NCI-H226 (cell line): Measurements from ENCODE around the gene CACNA2D1.
"Not testable (repeated sequence)": the region's sequence is repeated elsewhere in the genome, so short reads cannot be mapped to it uniquely, and the experiment has no call there.

Experiments
- DNase-seq: peaks from one replicate; pipeline ENCODE4 v3.0.0-alpha.2; 2015

The CACNA2D1 gene

GRCh38 chr7:82158327-82158726 is 285.2 kb downstream of the CACNA2D1 start:
- DNase-seq, result no peak

- DNase-seq, result no peak
These were observed 286.7 kb downstream of the CACNA2D1 start for GRCh38 chr7:82156893-82157292.

GRCh38 chr7:82156168-82156567 is 287.4 kb downstream of the CACNA2D1 start:
- no peak for DNase-seq

- DNase-seq, result no peak
These were observed 288.8 kb downstream of the CACNA2D1 start for GRCh38 chr7:82154728-82155127.

GRCh38 chr7:82153776-82154175 is 289.8 kb downstream of the CACNA2D1 start:
- no peak for DNase-seq

- DNase-seq, result no peak
These were observed 290.7 kb downstream of the CACNA2D1 start for GRCh38 chr7:82152858-82153257.

- no peak for DNase-seq
These were observed 297.1 kb downstream of the CACNA2D1 start for GRCh38 chr7:82146491-82146890.

GRCh38 chr7:82142263-82142864 is 301.2 kb downstream of the CACNA2D1 start:
- no peak for DNase-seq

- no peak for DNase-seq
These were observed 302.1 kb downstream of the CACNA2D1 start for GRCh38 chr7:82141427-82141826.

- not testable (repeated sequence) for DNase-seq
These were observed 303.0 kb downstream of the CACNA2D1 start for GRCh38 chr7:82140608-82141007.

- no peak for DNase-seq
These were observed 312.4 kb downstream of the CACNA2D1 start for GRCh38 chr7:82131215-82131614.

GRCh38 chr7:82129091-82129490 is 314.5 kb downstream of the CACNA2D1 start:
- no peak for DNase-seq

GRCh38 chr7:82128546-82128945 is 315.0 kb downstream of the CACNA2D1 start:
- DNase-seq, result no peak

- DNase-seq, result no peak
These were observed 317.0 kb downstream of the CACNA2D1 start for GRCh38 chr7:82126576-82126975.

GRCh38 chr7:82124445-82124844 is 319.1 kb downstream of the CACNA2D1 start:
- no peak for DNase-seq

- no peak for DNase-seq
These were observed 321.3 kb downstream of the CACNA2D1 start for GRCh38 chr7:82122275-82122674.

- DNase-seq, result no peak
These were observed 329.3 kb downstream of the CACNA2D1 start for GRCh38 chr7:82114237-82114636.

- DNase-seq, result no peak
These were observed 333.3 kb downstream of the CACNA2D1 start for GRCh38 chr7:82110146-82110840.

GRCh38 chr7:82109288-82109687 is 334.3 kb downstream of the CACNA2D1 start:
- peak; percentile 2 for DNase-seq

GRCh38 chr7:82106201-82106600 is 337.4 kb downstream of the CACNA2D1 start:
- DNase-seq, result no peak

- peak; percentile 44 for DNase-seq
These were observed 338.1 kb downstream of the CACNA2D1 start for GRCh38 chr7:82105463-82105862.

- no peak for DNase-seq
These were observed 345.2 kb downstream of the CACNA2D1 start for GRCh38 chr7:82098414-82098813.

- DNase-seq, result no peak
These were observed 352.4 kb downstream of the CACNA2D1 start for GRCh38 chr7:82091126-82091684.

- DNase-seq, result no peak
These were observed 356.5 kb downstream of the CACNA2D1 start for GRCh38 chr7:82087099-82087498.
